Iris pigment epithelial cell (primary cell): ENCODE results near the gene TLR8.

Source experiments
- DNase-seq: peaks from one replicate; pipeline ENCODE4 v3.0.0-alpha.2; 2011; ENCODE audit warnings: low read depth

TLR8 gene

DNA sequence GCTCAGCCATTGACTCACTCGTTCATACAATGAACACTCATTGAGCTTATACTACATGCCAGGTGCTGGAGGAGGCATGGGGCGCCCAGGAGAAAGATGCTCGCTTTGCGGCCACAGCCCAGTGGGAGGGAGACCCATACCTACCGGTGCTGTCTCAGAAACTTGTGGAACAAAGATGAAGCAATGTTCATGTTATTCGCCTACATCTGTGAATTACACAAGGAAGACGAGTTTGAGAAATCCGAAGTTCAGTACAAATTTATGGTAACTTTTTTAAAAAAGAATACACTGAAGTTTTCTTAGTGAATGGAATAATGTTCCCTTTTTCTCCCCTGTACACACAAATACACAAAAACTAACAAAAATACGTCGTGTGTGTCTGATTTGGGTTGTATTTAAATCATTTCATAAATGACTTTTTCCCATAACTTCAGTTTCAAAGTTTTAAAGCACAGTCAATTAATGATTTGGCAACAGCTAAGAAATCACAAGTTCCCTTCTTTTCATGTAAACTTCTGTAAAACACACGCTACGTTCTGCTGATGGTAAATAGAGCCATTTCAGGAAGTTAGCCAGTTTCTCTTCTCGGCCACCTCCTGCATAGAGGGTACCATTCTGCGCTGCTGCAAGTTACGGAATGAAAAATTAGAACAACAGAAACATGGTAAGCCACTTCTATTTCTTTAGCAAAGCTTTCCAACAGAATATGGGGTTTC lies at the start of gene TLR8:
Gene TLR8, plus strand, starts transcription at position 575 of the 716 bp plus-strand sequence. Its CDS starts 87 bp downstream, at position 662.
- no peak for DNase-seq

DNA sequence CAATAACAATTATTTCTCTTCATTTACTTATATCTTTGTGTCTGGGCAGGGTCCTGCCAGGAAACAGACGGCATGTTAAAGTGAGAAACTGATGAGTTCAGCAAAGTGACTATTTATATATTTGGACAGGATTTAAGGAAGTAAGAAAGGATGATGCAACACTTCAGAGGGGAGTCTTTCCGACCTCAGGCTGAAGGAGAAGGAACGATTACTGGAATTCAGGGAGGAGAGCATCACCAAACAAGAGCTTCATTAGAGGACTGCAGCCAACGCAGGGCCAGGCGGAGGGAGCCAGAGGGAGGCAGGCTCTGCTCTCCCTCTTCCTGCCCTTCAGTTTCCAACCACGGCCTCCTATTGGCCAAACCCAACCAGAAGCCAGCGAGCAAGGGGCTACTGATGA lies 41.1 kb upstream of the TLR8 start:
- no peak for DNase-seq

DNA sequence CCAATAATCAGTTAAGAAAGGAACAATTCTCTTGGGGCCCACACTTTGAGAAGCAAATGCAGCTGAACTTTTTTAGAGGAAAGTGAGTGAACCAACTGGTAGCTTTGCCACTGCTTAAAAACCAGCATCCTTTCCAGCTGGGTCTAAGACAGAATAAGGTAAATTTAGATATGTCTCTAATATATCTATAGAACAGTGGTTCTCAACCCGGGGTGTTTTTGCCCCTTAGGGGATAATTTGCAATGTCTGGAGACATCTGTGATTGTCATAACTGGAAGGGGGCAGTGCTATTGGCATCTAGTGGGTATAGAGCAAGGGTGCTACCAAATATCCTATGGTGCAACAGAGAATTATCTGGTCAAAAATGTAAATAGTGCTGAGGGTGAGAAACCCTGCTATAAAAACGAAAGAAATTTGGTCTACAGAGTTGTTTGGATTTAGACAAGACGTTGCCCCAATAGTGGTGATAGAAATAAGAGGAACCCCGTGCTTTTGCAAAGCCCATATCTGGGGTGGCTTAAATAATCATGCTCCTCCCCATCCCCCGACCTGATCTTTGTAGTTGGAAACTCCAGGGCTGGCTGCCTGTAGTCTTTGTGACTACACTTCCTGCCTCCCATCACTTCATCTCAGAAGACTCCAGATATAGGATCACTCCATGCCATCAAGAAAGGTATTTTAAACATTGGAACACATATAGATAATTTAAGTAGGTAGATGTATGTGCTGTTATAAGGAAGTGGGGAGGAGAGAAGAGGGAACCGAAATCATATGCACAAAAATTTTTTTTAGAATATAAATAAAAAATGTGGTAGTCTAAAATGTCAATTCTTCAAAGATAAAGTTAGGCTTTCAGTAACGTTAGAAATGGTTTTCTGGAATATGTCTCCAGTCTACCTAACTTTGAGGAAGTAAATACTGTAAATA lies 39.7 kb upstream of the TLR8 start, which contains the start of gene TLR7:
Gene TLR7, plus strand, starts transcription at position 622 of the 927 bp plus-strand sequence. CDS start 507 bp downstream, outside the sequence.
- DNase-seq = no peak

DNA sequence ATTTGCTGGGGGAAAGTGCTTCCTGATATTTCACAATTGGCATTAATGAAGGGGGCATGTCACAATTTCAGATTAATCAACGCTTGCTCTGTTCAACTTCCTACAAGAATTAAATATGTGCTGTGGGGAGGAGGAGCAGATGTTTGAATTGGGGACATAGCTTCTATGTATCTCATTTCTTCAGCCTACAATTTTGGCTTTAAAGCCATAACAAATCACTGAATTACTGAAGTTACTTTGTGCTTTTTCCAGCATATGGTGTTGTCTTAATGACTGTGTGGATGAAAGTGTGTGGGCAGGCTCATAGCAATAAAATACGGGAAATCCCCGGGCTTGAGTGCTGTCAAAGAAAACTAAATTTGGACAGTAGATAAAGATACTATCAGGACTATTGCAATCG lies 38.7 kb upstream of the TLR8 start:
- DNase-seq = no peak

DNA sequence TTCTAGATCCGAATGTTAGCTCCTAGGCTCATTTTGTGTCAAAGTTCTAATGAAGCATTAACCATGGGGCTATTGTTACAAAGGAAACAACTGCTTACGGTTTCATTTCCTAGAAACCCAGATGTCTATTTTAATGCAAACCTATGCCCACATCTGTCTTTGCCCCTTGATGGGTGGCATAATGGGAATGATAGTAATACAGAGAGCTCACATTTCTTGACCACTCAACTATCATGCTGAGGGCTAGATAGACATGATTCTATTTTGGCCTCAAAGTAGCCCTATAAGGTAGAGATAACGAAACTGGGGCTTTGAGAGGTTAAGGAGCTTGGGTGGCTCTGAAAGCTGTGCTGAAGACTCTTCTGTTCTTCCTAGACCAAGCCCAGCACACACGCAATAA lies 37.7 kb upstream of the TLR8 start:
- no peak for DNase-seq

DNA sequence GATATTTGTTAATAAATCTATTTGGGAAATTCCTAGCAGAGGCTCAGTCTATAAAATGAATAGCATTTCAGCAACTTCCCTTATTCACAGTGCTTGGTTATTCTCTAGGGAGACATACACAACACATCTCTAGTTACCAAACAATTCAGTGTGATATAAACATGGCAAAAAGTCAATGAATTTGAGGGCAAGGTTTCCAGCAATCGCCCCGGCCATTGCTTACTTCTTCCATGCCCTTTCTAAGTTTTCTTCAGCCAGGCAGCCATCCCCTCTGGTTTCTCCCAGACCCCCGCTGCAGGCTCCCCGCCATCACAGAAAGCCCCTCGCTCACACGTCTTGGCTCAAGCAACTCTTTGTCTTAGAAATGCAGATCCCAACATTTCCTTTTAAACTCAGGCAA lies 35.2 kb upstream of the TLR8 start:
- no peak for DNase-seq

DNA sequence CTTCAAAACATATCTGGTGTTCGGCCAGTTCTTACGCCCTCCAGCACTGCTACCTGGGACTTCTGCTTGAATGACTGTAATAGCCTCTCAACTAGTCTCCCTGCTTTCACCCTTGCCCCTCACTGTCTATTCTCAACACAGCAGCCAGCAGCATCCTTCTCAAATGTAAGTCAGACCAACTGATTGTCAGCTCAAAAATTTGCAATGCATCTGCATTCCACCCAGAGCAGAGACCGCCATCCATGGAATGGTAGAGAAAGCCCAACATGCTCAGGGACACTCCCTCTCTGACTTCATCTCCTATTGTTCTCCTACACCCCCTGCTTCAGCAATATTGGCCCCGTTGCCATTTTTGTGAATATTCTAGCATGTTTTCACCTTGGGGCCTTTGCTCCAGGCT lies 33.7 kb upstream of the TLR8 start:
- DNase-seq = no peak

DNA sequence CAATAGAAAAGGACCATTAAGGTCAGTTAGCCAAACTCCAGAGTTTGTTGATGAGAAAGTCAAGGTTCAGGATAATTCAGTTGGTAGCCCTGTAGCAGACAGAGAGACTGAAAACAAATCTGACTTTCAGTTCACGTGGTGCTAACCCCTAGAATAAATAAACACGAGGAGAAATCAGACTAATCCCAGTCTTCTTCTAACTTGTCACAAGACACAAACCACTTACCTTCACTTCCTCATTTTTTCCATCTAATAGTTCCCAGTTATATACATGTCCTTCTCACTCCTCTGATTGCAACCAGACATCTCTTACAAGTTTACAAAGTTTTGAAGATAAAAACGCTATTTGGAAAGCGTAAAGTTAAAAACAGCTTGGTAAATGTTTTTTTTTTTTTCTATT lies 31.8 kb upstream of the TLR8 start:
- no peak for DNase-seq

DNA sequence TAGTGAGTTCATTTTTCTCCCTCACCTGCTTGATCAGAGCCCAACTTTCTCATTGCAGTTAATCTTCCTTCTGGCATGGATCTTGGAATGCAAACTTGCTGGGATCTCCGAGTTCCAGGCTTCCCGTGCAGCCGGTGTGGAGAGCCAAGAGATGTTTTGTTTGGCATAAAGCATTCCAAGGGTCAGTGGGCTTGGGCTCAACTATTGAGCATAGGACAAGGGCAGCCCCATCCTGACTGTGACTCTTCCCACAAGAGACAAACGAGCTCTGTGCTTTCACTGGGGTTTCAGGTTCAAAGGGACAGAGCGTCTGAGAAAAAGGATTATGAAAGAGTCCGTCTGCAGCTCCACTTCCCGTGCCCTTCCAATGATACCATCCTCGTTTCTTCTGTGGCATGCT lies 29.0 kb upstream of the TLR8 start:
- DNase-seq = no peak

DNA sequence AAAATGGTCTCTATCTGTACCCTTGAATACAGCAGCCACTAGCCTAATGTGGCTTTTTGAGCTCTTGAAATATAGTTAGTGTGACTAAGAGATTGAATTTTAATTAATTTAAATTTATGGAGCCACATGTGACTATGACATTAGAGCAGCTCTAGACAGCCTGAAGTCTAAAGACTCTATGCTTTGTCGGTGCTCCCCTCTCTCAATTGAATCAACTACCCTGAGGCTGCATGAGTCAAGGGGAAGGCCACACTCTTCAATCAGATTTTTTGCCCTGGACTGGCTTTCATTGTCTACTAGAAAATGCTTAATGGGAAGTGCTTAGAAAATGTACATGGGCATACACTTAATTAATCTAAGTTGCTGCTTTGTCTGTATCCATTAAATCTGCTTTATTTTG lies 27.9 kb upstream of the TLR8 start:
- no peak for DNase-seq

DNA sequence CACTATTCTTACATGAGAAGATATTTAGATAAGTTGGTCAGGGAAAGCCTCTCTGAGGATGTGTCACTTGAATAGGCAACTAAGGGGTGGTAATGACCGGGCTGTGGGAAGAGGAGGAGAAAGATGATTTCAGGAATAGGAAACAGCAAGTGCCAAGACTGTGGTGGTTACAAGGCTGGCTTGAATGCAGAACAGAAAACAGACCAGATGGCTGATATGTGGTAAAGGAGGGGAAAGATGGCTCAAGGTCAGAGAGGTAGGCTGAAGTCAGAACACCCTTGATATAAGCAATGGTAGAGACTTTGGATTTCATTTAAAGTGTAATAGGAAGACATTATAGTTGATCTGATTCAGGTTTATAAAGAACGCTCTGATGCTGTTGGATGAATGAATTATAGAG lies 24.5 kb upstream of the TLR8 start:
- DNase-seq = no peak

DNA sequence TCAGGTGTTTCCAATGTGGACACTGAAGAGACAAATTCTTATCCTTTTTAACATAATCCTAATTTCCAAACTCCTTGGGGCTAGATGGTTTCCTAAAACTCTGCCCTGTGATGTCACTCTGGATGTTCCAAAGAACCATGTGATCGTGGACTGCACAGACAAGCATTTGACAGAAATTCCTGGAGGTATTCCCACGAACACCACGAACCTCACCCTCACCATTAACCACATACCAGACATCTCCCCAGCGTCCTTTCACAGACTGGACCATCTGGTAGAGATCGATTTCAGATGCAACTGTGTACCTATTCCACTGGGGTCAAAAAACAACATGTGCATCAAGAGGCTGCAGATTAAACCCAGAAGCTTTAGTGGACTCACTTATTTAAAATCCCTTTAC lies 20.9 kb upstream of the TLR8 start:
- DNase-seq = no peak

DNA sequence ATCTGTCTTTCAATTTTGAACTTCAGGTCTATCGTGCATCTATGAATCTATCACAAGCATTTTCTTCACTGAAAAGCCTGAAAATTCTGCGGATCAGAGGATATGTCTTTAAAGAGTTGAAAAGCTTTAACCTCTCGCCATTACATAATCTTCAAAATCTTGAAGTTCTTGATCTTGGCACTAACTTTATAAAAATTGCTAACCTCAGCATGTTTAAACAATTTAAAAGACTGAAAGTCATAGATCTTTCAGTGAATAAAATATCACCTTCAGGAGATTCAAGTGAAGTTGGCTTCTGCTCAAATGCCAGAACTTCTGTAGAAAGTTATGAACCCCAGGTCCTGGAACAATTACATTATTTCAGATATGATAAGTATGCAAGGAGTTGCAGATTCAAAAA lies 19.9 kb upstream of the TLR8 start:
- DNase-seq = no peak

DNA sequence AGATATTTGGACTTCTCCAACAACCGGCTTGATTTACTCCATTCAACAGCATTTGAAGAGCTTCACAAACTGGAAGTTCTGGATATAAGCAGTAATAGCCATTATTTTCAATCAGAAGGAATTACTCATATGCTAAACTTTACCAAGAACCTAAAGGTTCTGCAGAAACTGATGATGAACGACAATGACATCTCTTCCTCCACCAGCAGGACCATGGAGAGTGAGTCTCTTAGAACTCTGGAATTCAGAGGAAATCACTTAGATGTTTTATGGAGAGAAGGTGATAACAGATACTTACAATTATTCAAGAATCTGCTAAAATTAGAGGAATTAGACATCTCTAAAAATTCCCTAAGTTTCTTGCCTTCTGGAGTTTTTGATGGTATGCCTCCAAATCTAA lies 19.3 kb upstream of the TLR8 start:
- no peak for DNase-seq

DNA sequence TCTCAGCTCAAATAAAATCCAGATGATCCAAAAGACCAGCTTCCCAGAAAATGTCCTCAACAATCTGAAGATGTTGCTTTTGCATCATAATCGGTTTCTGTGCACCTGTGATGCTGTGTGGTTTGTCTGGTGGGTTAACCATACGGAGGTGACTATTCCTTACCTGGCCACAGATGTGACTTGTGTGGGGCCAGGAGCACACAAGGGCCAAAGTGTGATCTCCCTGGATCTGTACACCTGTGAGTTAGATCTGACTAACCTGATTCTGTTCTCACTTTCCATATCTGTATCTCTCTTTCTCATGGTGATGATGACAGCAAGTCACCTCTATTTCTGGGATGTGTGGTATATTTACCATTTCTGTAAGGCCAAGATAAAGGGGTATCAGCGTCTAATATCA lies 18.7 kb upstream of the TLR8 start:
- DNase-seq = no peak

DNA sequence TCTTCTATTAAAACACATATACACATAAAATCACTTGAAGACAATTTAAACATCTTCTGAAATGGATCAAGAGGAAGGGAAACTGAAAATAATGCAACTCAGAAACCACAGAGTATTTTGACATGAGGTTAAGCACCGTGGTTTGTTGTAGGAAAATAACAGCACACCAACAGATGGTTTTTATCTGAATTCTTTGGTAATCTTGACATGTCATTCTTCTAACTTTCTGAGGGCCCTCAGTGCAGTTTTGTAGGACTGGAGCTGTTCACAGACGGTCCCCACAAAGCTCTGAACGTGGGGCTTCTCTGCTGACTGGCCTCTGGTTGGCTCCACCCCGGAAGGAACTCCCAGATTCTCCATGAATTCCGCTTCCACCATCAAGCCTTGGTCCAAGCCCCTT lies 16.0 kb upstream of the TLR8 start:
- no peak for DNase-seq

DNA sequence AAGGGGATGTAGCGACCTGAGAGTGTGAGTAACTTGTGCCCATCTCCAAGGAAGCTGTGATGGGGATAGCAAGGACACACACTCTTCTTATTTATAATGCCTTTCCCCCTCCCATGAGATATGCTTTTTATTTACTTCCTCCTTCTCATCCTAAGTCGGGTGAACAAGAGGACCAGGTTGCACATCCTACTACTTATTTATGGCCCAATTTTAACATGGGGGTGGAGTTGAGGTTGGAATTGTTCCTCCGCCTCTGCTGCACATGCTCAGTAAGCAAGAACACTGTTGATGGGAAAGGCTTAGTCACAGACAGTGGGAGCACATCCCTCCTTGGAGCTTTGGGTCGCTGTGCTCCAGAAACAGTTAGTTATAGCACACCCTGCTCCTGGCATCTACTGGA lies 15.2 kb upstream of the TLR8 start:
- DNase-seq = no peak

DNA sequence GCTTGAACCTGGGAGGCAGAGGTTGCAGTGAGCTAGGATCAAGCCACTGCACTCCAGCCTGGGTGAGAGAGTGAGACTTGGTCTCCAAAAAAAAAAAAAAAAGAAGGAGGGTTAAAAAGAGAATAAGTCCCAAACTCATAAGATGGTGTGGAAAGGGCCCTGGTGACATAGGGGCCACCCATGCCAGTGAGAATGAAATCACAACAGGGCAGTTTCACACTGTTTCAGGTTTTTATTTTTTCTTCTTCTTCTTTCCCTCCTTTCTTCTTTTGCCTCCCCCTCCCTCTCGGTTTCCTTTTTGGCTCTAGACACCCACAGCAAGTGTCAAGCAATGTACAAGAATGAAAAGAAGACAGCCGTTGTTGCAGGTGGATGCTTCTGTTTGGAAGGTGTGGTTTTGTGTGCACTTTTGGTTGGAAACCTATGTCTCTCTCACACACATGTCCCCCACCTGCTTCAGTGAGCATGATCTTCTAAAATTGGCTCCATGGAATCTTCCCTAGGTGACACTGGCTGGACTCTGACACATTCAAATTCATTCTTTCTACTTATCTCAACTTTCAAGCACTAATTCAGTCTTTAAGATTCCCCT lies 14.4 kb upstream of the TLR8 start:
- DNase-seq = no peak

DNA sequence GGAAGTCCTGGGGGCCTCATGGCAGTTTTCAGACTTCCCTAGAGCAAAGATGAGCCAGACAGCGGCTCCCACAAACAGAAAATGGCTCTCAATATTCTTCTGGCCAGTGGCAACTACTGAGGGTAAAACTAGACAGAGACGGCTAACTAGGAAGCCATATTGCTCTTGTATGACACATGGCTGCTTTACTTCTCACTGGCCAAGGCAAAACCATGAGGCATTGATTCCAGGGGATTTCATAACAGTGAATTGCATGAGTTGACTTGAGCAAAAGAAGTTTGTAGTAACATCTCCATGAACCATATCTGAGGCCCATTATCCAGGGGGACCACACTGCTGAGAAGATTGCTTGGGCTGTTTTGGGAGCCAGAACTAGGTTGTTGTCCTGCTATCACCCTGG lies 13.7 kb upstream of the TLR8 start:
- DNase-seq = no peak

DNA sequence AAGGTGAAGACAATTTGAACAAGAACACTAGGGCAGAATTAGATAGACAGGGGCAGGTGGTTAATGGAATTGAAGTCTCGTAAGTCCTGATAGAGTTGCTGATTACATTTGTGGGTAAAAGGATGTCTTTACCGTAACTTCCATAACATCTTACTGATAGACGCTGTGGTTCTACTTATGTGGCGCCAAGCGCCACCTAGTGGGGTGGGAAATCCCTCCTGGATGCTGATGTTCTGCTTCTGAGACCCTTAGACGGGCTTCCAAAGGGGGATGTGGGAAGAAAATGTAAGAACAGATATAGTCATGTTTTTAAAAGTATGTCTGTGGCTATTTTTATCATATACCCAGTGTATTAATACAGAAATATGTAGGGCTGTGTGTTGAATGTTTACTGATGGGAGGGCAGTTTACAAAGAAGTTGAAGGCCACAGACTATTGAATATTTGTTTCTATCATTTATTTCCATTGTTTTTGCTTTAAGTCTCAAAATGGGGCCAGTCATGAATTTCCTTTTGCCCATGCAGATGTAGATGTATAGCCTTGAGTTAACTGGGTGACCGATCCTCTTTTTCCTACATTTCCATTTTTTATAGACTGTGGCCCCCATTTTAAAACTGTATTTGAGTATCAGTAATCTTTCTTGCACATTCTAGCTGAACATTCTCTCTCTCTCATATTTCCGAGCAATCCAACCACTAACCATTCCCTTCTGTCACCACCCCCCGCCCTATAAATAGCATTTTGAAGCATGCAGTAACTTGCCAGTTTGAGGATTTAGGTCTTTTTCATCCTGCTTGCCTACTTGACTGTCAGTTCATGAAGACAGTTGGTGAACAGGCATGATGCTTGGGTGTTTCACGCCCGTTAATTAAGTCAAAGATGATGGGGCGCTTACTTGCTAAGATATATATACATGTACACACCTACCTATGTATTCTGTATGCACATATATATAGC lies 12.1 kb upstream of the TLR8 start:
- peak; percentile 15 for DNase-seq

DNA sequence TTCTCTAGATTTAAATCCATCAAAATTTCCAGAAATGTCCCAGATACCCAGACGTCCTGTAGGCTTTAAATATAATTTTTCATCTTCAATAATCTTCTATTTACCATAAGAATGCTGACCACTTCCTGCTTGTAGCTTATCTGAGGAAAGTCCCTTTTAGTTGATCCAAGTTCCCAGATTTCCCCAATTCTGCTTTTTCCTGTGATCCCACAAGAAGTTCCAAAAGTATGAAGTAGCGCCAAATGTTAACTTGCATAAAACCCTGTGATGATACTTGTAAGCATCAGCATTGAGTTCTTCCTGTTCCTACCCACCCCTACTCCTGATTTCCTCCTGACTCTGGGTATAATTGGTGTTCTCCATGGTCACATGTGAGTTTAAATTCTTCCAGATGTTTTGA lies 10.6 kb upstream of the TLR8 start:
- DNase-seq = peak; percentile 4

DNA sequence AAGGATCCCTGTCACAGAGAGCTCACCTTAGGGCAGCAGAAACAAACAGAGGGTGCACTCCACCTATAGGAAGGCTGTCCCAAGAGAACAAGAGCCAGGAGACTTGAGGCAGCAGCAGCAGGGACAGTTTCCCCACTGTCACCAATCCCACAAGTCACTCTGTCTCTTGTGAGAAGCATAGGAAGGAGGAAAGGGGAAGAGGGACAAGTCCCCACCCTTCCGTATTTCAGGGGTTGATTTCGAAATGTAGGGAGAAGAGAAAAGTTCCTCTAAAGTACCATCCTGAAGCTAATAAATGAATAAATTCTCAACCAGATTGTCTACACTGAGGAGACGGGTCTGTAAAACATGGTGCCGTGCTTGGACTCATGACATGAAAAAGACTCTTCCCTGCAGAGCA lies 9.5 kb upstream of the TLR8 start:
- no peak for DNase-seq
